Uterus (tissue), 4 donors: ENCODE data around the gene FSTL5. TPM values are rescaled to one million over a fixed set of nuclear protein-coding genes. Genes with fewer than 3 reads are reported as not detected.

Experiments used
- DNase-seq, 2 donors: peaks; one replicate each; pipeline ENCODE4 v3.0.0-alpha.2; 2019 to 2020
- H3K27ac ChIP-seq, 2 donors: fragments of 200-600 bp; sonication (generic); 1 replicate in 1 of 2; 2 replicates in 1 of 2; pipeline ENCODE4 v1.5.1; 2016 to 2018
- H3K27me3 ChIP-seq, 2 donors: fragments of 200-600 bp; sonication (generic); one replicate each; pipeline ENCODE4 v1.5.1; 2018 to 2019; ENCODE audit warnings: control low read depth in 1 of 2
- H3K36me3 ChIP-seq, 2 donors: fragments of 200-600 bp; sonication (generic); one replicate each; pipeline ENCODE4 v1.5.1; 2019; ENCODE audit warnings: control low read depth in 1 of 2
- H3K4me1 ChIP-seq, 2 donors: fragments of 200-600 bp; sonication (generic); one replicate each; pipeline ENCODE4 v1.5.1; 2018 to 2019; ENCODE audit warnings: control low read depth in 1 of 2
- H3K4me3 ChIP-seq, 2 donors: fragments of 200-600 bp; sonication (generic); 1 replicate in 1 of 2; 2 replicates in 1 of 2; pipeline ENCODE4 v1.5.1; 2018 to 2019; ENCODE audit warnings: mild to moderate bottlenecking in 1 of 2
- H3K9me3 ChIP-seq, 2 donors: fragments of 200-600 bp; sonication (generic); one replicate each; pipeline ENCODE4 v1.5.1; 2019; ENCODE audit warnings: control low read depth in 1 of 2
- POLR2A ChIP-seq, 2 donors: fragments of 450-650 bp; IDR thresholded peaks; one replicate each; pipeline ENCODE4 v1.6.1; 2016; ENCODE audit warnings: antibody characterized with exemption in 2 of 2, mild to moderate bottlenecking in 1 of 2, moderate library complexity in 1 of 2
- intact Hi-C: fragments of 100-400 bp; cut with DNase I; formaldehyde crosslinking; loops from one replicate; pipeline ENCODE4 v1.15.1; 2023; ENCODE audit warnings: low total_unique reads
- total RNA-seq, 4 donors: library from RNA; depleted of rRNA in 3 of 4; stranded (reverse); fragments of >200 nt in 3 of 4; gene quantifications; one replicate each; pipeline versions ENCODE4 v1.1.0 to v1.2.4, GENCODE V29; 2014 to 2023
- TF ChIP-seq, protein P1 (sequence below), 4 experiments: fragments of 200-600 bp in 2 of 4; fragments of 450-650 bp in 2 of 4; sonication (generic) in 2 of 4; IDR thresholded peaks; one replicate each; pipeline ENCODE4 v1.5.1; 2016 to 2019; ENCODE audit warnings: antibody characterized with exemption in 4 of 4, mild to moderate bottlenecking in 2 of 4, moderate library complexity in 1 of 4
- donor health status: DM: yes; HTN: yes; CAD: no.

The FSTL5 gene
- total RNA-seq, 4 donors from 2014 or later = 2.4 TPM; not detected in 3

DNA sequence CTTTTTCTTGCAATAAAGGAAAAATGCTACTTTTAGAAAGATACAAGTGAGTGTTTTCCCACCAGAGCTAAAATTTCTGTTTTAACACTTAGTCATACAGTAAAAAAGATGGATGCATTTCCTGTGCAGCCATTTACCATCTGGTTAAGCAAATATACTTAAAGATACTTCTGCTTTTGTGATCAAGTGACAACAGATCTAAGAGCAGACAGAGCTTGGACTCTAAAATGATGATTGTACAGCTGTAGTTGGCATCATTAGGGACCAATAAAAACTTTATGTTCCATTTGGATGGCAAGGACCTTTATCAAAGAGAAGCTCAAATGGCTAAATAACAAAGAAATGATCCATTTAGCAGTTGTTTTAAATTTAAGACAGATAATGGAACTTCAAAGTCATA lies 270.8 kb downstream of the FSTL5 start:
- Histone ChIP-seq H3K9me3 (no peaks in the 10 kb centered on the region), H3K4me3 (no peak overlapping the region), H3K36me3 (no peaks in the 10 kb centered on the region), H3K27me3 (no peaks in the 10 kb centered on the region), H3K4me1 (no peaks in the 10 kb centered on the region), H3K27ac (no peak overlapping the region)
- intact Hi-C loops = no loop called here
- no peak for DNase-seq
- no peak for TF ChIP-seq POLR2A (IDR thresholded peaks at IDR 0.05)
- TF ChIP-seq, protein P1, sequence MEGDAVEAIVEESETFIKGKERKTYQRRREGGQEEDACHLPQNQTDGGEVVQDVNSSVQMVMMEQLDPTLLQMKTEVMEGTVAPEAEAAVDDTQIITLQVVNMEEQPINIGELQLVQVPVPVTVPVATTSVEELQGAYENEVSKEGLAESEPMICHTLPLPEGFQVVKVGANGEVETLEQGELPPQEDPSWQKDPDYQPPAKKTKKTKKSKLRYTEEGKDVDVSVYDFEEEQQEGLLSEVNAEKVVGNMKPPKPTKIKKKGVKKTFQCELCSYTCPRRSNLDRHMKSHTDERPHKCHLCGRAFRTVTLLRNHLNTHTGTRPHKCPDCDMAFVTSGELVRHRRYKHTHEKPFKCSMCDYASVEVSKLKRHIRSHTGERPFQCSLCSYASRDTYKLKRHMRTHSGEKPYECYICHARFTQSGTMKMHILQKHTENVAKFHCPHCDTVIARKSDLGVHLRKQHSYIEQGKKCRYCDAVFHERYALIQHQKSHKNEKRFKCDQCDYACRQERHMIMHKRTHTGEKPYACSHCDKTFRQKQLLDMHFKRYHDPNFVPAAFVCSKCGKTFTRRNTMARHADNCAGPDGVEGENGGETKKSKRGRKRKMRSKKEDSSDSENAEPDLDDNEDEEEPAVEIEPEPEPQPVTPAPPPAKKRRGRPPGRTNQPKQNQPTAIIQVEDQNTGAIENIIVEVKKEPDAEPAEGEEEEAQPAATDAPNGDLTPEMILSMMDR (IDR thresholded peaks at IDR 0.05) = no peak

DNA sequence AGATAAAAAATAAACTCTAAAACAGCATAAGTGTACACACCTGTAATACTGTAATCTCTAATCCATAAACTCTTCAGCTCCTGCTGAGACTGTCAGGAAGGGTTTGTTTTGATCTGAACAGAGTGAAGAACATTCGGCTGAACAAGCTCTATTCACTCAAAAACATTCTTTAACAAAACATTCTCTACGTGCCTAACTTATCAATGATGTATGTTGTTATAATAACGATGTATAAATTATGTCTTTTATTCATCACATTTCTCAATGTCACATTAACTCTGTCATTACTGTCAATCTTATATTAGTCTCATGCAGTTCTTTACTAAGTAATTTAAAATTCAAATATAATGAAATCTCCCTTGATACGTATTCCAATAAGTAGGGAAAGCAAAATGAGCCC lies 280.6 kb downstream of the FSTL5 start:
- Histone ChIP-seq H3K9me3 (no peaks in the 10 kb centered on the region), H3K4me3 (no peak overlapping the region), H3K4me1 (no peaks in the 10 kb centered on the region), H3K27ac (no peak overlapping the region), H3K27me3 (no peaks in the 10 kb centered on the region), H3K36me3 (no peaks in the 10 kb centered on the region)
- no peak for TF ChIP-seq POLR2A (IDR thresholded peaks at IDR 0.05)
- intact Hi-C loops = no loop called here
- no peak for DNase-seq

DNA sequence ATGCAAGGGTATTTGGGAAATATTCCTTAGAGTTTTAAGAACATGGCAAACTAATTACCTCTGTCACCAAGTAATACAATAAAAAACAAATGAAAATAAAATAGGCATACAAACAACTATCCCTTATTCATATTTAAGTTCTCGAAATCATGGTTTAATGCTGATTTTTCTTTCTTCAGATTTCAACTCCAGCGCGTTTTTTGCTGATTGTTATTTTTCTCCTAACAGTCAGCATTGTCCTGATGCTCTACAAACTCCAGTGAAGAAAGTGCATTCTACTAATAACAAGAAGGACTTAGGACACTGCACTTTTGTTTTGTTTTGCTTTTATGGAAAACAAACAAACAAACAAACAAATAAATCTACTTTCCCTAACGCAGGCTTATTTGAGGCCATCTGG lies 282.4 kb downstream of the FSTL5 start:
- no peaks in the 10 kb centered on the region for H3K9me3 ChIP-seq
- DNase-seq = no peak
- no peaks in the 10 kb centered on the region for H3K4me1 ChIP-seq
- no peaks in the 10 kb centered on the region for H3K27me3 ChIP-seq
- no peak overlapping the region for H3K27ac ChIP-seq
- TF ChIP-seq, protein P1 (IDR thresholded peaks at IDR 0.05) = no peak
- TF ChIP-seq POLR2A (IDR thresholded peaks at IDR 0.05) = no peak
- H3K36me3 ChIP-seq = no peaks in the 10 kb centered on the region
- intact Hi-C loops = no loop called here
- H3K4me3 ChIP-seq = no peak overlapping the region

DNA sequence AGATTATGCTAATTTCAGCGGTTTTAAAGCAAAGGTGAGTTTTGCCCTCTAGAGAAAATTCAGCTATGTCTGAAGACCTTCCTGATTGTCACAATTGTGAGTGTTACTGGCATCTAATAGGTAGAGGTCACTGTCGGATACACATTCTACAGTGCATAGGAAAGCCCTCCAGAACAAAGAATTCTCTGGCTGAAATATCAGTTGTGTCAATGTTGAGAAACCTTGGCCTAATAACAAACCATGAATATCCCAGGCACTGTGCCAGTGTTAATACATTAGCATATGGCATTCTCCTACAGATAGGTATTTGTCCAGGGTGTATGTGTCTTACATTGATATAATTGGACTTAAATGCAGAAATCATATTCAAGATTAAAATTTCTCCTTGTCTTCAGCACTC lies 294.3 kb downstream of the FSTL5 start:
- intact Hi-C loops = no loop called here
- Histone ChIP-seq H3K4me3 (no peak overlapping the region), H3K9me3 (peaks cover 0 to 3% of the 10 kb centered on the region in 2 donors), H3K27me3 (no peaks in the 10 kb centered on the region), H3K36me3 (no peaks in the 10 kb centered on the region), H3K4me1 (no peaks in the 10 kb centered on the region), H3K27ac (no peak overlapping the region)
- DNase-seq = no peak
- no peak for TF ChIP-seq POLR2A (IDR thresholded peaks at IDR 0.05)
- TF ChIP-seq, protein P1 (IDR thresholded peaks at IDR 0.05) = no peak

DNA sequence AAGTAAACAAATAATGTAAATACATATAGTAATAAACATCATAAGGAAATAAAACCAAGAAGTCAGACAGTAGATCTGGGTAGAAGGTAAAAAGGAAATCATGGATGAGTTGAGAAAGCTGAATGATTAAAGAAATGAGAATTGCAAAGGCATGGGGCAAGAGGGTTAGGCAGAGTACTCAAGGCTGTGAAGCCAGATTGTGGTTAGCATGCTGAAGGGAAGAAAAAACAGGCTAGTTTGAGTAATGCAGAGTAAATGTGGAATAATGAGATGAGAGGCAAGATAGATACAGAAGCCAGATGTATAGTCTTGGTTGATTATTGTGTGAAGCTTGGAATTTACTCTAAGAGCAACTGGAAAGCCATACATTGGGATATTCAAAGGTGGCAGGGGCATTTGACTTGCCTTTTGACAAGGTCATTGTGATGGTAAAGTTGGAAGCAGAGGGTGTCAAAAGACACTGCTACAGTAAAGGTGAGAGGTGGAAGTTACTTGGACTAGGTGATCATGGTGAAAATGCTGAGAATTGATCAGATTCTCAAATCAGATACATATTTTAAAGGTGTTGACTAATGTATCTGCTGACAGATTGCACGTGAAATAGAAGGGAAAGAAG lies 307.0 kb downstream of the FSTL5 start:
- TF ChIP-seq, protein P1 (IDR thresholded peaks at IDR 0.05) = no peak
- no peak for TF ChIP-seq POLR2A (IDR thresholded peaks at IDR 0.05)
- no peaks in the 10 kb centered on the region for H3K27me3 ChIP-seq
- intact Hi-C loops = no loop called here
- DNase-seq = no peak
- no peaks in the 10 kb centered on the region for H3K4me1 ChIP-seq
- no peaks in the 10 kb centered on the region for H3K36me3 ChIP-seq
- H3K27ac ChIP-seq = no peak overlapping the region
- H3K9me3 ChIP-seq = no peaks in the 10 kb centered on the region
- no peak overlapping the region for H3K4me3 ChIP-seq

DNA sequence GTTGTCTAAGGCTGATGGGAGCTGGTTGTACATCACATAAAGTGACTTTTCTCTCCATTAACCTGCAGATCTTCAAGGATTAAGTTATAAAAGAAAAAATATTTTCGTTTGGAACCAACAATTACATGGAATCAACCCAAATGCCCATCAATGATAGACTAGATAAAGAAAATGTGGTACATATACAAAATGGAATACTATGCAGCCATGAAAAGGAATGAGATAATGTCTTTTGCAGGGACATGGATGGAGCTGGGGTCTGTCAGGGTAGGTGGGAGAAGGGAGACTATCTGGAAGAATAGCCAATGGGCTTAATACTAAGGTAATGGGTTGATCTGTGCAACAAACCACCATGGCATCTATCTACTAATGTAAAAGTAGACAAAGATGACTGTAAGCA lies 313.2 kb downstream of the FSTL5 start:
- Histone ChIP-seq H3K4me3 (no peak overlapping the region), H3K4me1 (no peaks in the 10 kb centered on the region), H3K36me3 (no peaks in the 10 kb centered on the region), H3K9me3 (peaks cover 0 to 5% of the 10 kb centered on the region in 2 donors), H3K27ac (no peak overlapping the region), H3K27me3 (no peaks in the 10 kb centered on the region)
- TF ChIP-seq, protein P1 (IDR thresholded peaks at IDR 0.05) = no peak
- TF ChIP-seq POLR2A (IDR thresholded peaks at IDR 0.05) = no peak
- intact Hi-C loops = no loop called here
- DNase-seq = no peak
